ENCODE data around the gene PYDC1.

PYDC1 gene

GRCh38 chr16:31256466-31256865 lies 39.5 kb upstream of the PYDC1 start:
- TF ChIP-seq SIN3A (IDR thresholded peaks at IDR 0.05; ENCODE audit: borderline replicate concordance, insufficient read depth, low read length) = no peak
- TF ChIP-seq FOXP2 (optimal IDR thresholded peaks at IDR 0.05; ENCODE audit: borderline replicate concordance, extremely low read depth, extremely low read length, insufficient read depth) = no peak
- TF ChIP-seq POLR2AphosphoS5 (IDR thresholded peaks at IDR 0.05; ENCODE audit: low read depth, low read length) = no peak
- no peak for TF ChIP-seq REST (IDR thresholded peaks at IDR 0.05; ENCODE audit: insufficient read depth in 1 of 2, low read depth in 2 of 2, low read length in 2 of 2)
- no peak for TF ChIP-seq TAF1 (IDR thresholded peaks at IDR 0.05; ENCODE audit: borderline replicate concordance, insufficient read depth, low read length)

GRCh38 chr16:31253642-31254045 lies 36.7 kb upstream of the PYDC1 start:
- TF ChIP-seq SIN3A (IDR thresholded peaks at IDR 0.05; ENCODE audit: borderline replicate concordance, insufficient read depth, low read length) (no peak), REST (IDR thresholded peaks at IDR 0.05; ENCODE audit: insufficient read depth in 1 of 2, low read depth in 2 of 2, low read length in 2 of 2) (no peak), TAF1 (IDR thresholded peaks at IDR 0.05; ENCODE audit: borderline replicate concordance, insufficient read depth, low read length) (no peak), FOXP2 (optimal IDR thresholded peaks at IDR 0.05; ENCODE audit: borderline replicate concordance, extremely low read depth, extremely low read length, insufficient read depth) (no peak), POLR2AphosphoS5 (IDR thresholded peaks at IDR 0.05; ENCODE audit: low read depth, low read length) (no peak)

GRCh38 chr16:31251435-31251834 lies 34.5 kb upstream of the PYDC1 start:
- TF ChIP-seq POLR2AphosphoS5 (IDR thresholded peaks at IDR 0.05; ENCODE audit: low read depth, low read length) = no peak
- no peak for TF ChIP-seq FOXP2 (optimal IDR thresholded peaks at IDR 0.05; ENCODE audit: borderline replicate concordance, extremely low read depth, extremely low read length, insufficient read depth)
- TF ChIP-seq REST (IDR thresholded peaks at IDR 0.05; ENCODE audit: insufficient read depth in 1 of 2, low read depth in 2 of 2, low read length in 2 of 2) = no peak
- no peak for TF ChIP-seq TAF1 (IDR thresholded peaks at IDR 0.05; ENCODE audit: borderline replicate concordance, insufficient read depth, low read length)
- no peak for TF ChIP-seq SIN3A (IDR thresholded peaks at IDR 0.05; ENCODE audit: borderline replicate concordance, insufficient read depth, low read length)

DNA sequence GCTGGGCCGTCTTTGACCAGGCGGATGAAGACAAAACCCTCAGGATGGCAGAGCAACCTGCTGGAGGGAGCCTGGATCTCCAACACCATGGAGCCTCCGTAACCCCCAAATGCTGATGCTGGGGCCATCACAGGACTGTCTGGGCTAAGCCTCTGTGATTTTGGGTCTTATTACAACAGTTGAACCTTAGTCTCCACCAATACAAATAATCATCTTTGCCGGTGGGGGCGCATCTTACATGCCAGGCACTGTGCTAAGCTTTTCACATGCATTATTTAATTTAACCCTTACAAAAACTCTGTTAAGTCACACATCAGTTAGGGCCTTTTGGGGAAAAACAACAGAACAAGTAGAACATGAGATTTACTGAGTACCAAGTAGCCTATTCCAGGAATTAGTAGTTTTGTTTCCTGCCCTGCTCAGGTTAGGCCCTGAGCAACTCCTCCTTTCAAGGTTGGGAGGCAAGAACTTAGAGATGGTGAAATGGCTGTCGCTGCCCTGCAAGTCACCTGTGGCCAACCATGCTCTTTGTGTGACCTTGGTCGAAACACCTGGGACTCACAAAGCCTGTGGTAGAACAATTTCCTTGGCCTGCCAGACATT lies 33.9 kb upstream of the PYDC1 start:
- no peak for TF ChIP-seq REST (IDR thresholded peaks at IDR 0.05; ENCODE audit: insufficient read depth in 1 of 2, low read depth in 2 of 2, low read length in 2 of 2)
- TF ChIP-seq FOXP2 (optimal IDR thresholded peaks at IDR 0.05; ENCODE audit: borderline replicate concordance, extremely low read depth, extremely low read length, insufficient read depth) = no peak
- no peak for TF ChIP-seq POLR2AphosphoS5 (IDR thresholded peaks at IDR 0.05; ENCODE audit: low read depth, low read length)
- TF ChIP-seq SIN3A (IDR thresholded peaks at IDR 0.05; ENCODE audit: borderline replicate concordance, insufficient read depth, low read length) = no peak
- TF ChIP-seq TAF1 (IDR thresholded peaks at IDR 0.05; ENCODE audit: borderline replicate concordance, insufficient read depth, low read length) = no peak

All from PFSK-1 (cell line).